Measurements from ENCODE around the gene MLIP.

DNA sequence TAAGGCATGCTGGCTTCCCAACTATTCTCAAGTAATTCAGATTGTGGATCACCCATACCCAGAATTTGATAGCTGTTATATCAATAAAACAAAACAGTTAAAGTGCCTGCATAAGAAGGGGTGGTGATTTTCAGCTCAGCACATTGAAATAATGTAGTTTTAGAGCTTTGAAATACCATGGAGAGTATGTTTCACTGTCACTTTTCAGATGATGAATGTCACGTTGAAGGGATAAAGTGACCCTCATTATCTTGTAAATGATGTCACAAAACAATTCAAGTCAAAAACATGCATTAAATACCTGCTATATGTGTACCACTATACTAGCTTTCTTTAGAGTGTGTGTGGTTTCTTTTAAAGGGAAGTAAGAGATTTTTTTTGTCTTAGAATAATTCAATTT is 27.6 kb downstream of the MLIP start:
- TF ChIP-seq TAF1 (IDR thresholded peaks at IDR 0.05; ENCODE audit: borderline replicate concordance, low read depth, low read length) (no peak), POLR2AphosphoS5 (IDR thresholded peaks at IDR 0.05; ENCODE audit: low read depth, low read length) (no peak)

Measured in GM12892 (cell line).